IPS DF 19.7 (cell line): Measurements from ENCODE around the gene CRYZ.
"Not testable (repeated sequence)": the region's sequence is repeated elsewhere in the genome, so short reads cannot be mapped to it uniquely, and the experiment has no call there.

ENCODE experiments used
- DNase-seq: peaks from one replicate; pipeline ENCODE4 v3.0.0-alpha.2; 2013; ENCODE audit warnings: low read depth, low spot score

The CRYZ gene

DNA sequence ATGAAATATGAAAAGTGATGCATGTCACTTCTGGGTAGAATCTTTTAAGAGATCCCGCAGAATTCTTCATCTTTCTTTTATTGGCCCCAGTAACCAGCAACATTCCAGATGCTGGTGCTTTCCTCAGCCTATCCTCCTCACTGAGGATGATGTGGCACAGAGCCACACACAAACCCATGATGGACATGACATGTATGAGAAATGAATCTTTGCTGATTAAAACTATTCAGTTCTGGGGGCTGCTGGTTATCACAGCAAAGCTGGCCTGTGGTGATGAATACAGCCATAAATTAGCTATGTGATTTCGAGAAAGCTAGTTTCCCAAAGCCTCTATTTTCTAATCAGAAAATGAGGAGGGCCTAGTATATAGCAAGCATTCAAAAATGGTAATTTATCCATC lies 51.0 kb downstream of the CRYZ start:
- no peak for DNase-seq

DNA sequence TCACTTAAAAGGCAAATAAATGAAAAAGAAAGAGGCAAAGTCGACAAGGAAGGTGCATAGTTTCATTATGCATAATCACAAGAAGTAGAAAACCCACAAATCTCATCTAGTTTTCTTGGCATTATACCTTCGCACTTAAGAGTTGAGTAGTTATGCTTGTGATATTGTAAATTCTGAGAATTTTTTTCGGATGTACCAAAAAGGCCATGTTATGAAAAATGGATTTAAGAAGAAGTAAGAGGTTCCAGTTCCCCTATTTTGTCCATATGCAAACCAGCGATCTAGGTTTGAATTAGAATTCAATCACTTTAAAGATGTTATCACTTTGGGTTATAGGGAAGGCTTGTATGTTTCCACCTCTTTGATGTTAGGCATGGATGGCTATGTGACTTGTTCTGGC lies 51.4 kb downstream of the CRYZ start:
- no peak for DNase-seq

DNA sequence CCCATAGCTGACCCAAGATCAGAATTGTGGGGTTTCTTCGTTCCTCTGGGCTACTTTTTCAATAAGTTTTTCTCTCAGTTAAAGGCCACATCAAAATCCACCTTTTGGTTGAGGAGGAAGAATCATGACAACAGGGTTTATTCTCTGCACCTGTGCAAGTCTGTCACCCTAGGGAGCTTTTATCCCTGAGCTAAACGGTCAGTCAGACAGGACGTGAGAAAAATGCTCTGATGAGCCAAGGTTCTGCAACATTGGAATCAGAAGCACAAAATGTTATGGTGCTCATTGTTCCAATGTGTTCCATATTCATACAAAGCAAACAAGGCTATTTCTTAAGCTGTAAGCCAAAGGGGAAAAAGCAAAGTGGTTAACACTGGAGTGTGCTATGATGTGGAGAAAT lies 51.8 kb downstream of the CRYZ start:
- DNase-seq = no peak

DNA sequence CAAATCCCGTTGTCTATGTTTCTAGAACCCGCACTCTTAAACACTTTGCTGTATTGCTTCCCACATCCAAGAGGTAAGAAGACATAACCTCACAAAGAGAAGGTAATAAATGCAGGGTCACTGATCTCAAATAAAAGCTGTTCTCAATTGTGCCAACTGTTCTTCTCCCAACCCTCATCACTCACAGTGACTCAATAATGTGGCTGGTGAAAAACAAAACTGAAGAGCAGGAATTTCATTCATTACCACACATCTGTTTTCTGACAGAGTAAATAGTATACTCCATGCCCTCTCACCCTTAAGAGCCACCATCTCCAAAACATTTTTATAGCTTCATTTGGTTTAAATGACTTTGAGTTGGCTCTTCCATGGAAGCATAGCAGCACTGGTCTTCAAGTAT lies 53.0 kb downstream of the CRYZ start:
- DNase-seq = no peak

DNA sequence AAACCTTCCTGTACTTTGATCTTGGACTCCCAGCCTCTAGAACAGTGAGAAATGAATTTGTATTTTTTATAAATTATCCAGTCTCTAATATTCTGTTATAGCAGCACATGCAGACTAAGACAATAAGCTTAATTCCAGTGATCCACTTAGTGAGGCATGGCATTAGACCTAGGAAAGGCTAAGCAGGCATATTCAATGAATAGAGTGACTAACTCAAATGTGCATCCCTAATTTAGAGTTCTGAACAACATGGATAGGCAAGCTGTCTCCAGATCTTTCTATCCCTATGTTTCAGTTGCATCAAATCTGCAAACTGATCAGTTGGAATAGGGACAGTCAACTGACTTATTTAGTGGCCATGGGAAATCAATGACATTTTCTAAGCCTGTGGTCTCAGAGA lies 54.9 kb downstream of the CRYZ start:
- no peak for DNase-seq

DNA sequence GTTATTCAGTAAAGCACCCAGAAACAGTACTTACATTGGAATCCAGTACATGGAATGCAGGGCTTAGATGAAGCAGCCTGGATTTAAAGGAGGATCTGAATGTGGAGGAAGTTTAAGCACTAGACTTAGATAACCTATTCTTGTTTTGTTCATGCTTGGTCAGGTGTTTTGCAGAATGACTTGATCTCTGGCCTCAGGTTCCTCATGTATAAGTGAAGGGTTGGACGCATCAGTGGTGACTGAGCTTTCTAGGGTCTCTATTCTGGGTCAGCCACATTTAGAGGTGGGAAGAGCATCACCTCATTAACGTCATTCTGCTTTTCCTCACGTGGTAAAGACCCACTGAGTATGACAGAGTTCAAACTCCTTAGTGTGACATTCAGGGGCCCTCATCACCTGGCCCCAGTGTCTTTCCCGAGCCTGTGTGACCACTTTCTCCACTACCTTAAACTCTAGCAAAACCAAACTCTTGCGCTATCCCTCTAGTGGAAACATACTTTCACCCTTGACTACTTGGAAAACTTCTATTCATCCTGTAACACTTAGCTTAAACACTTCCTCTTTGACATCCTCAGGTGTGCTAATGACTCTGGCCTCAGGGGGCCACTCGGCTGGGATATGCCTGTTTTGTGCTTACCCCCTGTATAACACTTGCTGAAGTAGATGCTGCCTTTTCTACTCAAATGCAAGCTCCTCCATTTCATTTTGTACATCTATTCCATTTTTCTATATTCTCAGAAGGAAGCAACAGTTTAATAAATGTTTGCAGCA lies 58.4 kb downstream of the CRYZ start:
- peak; percentile 33 for DNase-seq

DNA sequence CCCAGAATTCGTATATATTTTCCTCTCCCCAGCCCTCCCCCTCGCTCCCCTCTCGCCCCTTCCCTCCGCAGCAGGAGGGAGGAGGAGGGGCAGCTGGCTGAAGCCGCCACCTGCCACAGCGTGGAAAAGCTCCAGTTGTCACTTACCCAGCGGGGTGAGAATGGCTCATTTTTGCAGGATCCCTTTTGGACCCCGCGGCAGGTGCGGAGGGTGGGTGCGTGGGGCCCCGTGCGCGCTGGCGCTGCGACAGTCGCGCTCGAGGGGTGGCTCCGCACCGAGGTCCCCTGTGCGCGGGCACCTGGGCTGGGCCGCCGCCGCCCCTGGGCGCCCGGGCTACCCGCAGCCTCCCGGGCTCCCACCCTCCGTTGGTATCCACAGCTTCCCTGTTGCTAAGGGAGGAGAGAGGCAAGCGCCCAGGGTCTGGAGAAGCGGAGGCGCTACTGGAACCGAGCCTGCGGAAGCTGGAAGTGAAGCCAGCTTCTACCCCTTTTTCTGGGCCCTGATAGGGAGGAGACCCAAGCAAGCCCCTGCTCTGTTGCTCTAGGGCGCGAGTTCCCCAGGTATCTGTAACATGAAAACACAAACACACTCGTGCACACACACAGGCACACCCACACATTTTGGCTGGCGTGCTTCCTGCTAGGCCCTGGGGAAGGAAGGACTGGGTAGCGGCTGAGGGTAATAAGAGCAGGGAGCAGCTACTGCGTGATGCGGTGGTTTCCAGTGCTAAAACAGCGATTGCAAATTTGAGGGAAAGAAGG lies 59.3 kb downstream of the CRYZ start, which contains the start of gene ERICH3:
Gene ERICH3, minus strand, starts transcription at position 442 of the 761 bp plus-strand sequence. Its CDS starts 273 bp downstream, at position 169.
- no peak for DNase-seq

DNA sequence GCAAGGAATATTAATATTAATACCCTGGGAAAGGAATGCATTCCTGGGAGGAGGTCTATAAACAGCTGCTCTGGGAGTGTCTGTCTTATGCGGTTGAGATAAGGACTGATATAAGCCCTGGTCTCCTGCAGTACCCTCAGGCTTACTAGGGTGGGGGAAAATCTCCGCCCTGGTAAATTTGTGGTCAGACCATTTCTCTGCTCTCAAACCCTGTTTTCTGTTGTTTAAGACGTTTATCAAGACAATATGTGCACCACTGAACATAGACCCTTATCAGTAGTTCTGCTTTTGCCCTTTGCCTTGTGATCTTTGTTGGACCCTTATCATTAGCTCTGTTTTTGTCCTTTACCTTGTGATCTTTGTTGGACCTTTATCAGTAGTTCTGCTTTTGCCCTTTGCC lies 62.0 kb downstream of the CRYZ start:
- DNase-seq = not testable (repeated sequence)
